GM18861 (cell line): ENCODE data around the gene SLAMF7.
A peak's percentile ranks its signal among the peaks of the same experiment; 100 is the strongest.
"Not testable (repeated sequence)": the region's sequence is repeated elsewhere in the genome, so short reads cannot be mapped to it uniquely, and the experiment has no call there.

Experiments
- ATAC-seq: cut with Tn5 transposase; IDR thresholded peaks from one replicate; pipeline ENCODE4 v1.9.1; 2021; ENCODE audit not compliant: unreplicated experiment

The SLAMF7 gene

GRCh38 chr1:160772331-160772730 lies 33.3 kb downstream of the SLAMF7 start:
- no peak for ATAC-seq

- no peak for ATAC-seq
Observed at GRCh38 chr1:160773093-160773492, 34.0 kb downstream of the SLAMF7 start.

- ATAC-seq: no peak
Observed at GRCh38 chr1:160774886-160775719, 36.1 kb downstream of the SLAMF7 start.

- ATAC-seq: no peak
Observed at GRCh38 chr1:160776178-160776577, 37.1 kb downstream of the SLAMF7 start.

- no peak for ATAC-seq
Observed at GRCh38 chr1:160777486-160778089, 38.5 kb downstream of the SLAMF7 start.

DNA sequence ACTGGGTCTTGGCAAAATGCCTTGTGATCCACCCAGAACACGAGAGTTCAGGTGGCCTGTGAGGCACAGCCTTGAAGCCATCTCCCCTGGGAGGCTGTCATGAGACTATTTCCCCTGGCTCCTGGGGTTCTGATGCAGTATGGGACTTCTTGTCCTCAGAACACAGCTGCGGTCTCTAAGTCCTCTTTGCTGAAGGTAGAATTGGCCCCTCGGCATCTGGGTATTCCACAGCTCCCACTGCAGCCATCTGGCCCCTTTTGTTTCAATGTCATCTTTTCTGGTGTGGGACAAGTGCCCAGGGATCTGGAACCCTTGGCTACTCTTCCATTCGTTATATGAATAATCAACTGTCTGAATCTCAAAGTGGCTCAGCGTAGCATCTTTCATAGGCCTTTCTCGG lies 39.9 kb downstream of the SLAMF7 start:
- ATAC-seq: no peak

DNA sequence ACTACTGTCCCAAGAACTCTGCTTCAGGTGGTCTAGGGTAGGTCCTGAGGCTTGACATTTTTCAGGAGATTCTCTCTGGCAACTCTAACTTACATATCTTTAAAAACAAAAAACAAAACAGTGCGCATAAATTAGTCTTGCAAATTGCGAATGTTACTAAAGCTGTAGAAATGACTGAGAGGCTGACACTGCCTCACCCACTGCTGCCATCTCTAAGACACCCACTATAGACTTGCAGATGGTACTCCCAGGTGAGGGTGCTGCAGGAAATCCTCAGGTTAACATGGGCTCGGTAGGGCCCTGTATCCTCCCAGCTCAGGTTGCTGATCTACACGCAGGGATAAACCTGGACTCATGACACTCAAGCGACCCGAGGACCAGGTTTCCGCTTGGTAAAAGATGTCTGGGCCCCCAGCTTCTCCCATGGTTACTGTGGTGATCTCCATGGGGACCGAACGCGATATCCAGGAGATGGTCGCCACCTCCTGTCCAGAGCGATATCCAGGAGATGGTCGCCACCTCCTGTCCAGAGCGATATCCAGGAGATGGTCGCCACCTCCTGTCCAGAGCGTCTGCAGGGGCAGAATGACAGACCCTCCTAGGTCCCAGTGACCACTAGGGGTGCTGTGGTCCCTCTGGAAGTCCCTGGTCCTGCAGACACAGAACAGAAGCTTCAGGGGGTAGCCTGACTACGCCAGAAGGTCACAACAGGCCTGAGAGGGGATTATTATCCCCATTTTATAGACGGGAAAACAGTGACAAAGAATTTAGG lies 40.8 kb downstream of the SLAMF7 start:
- ATAC-seq: no peak

GRCh38 chr1:160780398-160780755 lies 41.3 kb downstream of the SLAMF7 start:
- no peak for ATAC-seq

GRCh38 chr1:160781186-160781766 lies 42.2 kb downstream of the SLAMF7 start:
- ATAC-seq: no peak

- peak; percentile 85 for ATAC-seq
Observed at GRCh38 chr1:160781914-160782689, 43.1 kb downstream of the SLAMF7 start.

DNA sequence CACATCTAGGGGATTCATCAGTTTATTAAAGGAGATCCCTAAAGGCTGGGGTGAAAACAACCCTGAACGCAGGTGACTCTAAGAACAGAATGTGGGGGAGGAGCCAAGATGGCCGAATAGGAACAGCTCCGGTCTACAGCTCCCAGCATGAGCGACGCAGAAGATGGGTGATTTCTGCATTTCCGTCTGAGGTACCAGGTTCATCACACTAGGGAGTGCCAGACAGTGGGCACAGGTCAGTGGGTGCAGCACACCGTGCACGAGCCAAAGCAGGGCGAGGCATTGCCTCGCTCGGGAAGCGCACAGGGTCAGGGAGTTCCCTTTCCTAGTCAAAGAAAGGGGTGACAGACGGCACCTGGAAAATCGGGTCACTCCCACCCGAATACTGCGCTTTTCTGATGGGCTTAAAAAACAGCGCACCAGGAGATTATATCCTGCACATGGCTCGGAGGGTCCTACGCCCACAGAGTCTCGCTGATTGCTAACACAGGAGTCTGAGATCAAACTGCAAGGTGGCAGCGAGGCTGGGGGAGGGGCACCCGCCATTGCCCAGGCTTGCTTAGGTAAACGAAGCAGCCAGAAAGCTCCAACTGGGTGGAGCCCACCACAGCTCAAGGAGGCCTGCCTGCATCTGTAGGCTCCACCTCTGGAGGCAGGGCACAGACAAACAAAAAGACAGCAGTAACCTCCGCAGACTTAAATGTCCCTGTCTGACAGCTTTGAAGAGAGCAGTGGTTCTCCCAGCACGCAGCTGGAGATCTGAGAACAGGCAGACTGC lies 44.1 kb downstream of the SLAMF7 start:
- not testable (repeated sequence) for ATAC-seq

DNA sequence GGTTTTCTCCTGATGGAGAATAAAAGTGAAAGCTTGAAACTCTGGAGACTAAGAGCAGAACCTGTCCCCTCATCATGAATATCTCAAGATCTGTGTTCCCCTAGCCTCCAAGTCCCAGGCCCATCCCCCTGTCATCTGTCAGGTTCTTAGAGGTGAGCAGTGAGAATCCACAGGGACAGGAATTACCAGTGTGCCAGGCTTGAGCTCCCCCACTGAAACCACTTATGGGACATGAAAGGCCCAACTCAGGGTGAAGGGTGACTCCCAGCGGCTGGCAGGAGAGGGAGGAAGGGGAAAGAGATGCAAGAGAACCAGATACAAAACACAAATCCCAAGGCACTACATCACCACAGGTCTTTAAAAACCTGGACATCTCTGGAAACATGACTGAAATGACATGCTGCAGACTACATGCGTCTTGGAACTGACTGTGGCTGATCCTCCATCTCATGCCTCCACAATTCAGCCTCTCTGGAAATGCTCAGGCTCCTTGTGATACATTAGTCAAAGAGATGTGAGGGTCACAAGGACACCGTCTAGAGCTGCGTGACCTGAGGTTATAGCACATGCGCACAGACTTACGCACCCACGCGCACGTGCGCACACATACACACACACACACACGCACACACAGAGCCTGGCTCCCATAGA lies 50.1 kb downstream of the SLAMF7 start:
- no peak for ATAC-seq

DNA sequence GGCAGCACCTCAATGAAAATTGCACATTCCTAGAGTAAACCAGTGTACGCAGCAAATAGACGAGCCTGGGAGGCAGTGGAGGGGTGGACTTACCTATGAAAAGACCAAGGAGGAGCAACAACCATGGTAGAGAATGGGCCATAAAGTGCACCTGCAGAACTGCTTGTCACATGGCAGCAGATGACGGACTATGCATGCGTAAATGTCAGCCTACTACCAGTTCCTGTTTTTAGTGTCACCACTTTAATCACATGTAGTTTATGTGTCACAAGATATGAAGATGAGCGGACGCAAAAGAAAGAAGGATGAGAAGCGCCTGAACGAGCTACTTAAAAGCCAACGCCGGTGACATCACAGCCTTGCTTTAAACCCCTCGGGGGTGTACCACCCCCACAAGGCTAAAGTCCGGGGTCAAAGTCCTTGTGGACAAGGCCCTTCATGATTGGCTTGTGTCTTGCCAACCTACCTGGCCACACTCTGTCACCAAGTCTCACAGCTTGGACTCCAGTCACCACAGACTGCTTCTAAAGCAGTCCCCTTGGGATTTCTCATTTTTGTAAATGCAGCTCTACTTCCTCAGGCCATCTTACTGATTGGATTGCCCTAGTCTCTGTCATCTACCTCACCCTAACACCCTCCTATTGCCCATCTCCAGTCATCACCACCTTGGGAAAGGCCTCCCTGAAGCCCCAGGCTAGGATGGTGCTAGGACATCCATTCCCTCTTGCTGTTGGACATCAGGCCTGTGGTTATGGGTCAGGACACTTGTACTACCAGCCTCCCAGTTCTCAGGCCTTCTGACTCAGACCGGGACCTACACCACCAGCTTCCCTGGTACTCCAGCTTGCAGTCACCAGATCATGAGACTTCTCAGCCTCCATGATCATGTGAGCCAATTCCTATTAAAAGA lies 50.9 kb downstream of the SLAMF7 start:
- ATAC-seq: peak; percentile 82

DNA sequence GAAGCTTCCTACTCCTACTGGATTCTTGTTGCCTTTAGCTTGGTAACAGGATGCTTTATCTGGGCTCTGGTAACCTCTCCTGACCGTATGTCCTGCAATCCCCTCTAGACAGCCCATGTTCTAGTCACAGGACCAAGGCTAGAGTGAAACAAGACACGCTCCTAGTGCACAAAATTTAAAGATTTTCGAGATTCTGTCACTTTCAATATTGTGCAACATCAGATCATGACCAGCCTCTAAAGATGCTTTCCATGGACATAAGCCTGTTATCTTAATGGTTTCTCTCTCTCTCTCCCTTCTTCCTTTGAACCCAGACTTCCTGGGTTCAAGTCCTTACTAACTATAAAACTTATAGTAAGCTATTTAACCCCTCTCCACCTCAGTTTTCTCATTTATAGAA lies 55.3 kb downstream of the SLAMF7 start:
- no peak for ATAC-seq

GRCh38 chr1:160795951-160796383 lies 56.9 kb downstream of the SLAMF7 start, which contains the start of gene LY9:
TSS of gene LY9 (plus strand) at chr1:160796174. CDS start at chr1:160796188, 14 bp downstream.
- peak; percentile 62 for ATAC-seq

DNA sequence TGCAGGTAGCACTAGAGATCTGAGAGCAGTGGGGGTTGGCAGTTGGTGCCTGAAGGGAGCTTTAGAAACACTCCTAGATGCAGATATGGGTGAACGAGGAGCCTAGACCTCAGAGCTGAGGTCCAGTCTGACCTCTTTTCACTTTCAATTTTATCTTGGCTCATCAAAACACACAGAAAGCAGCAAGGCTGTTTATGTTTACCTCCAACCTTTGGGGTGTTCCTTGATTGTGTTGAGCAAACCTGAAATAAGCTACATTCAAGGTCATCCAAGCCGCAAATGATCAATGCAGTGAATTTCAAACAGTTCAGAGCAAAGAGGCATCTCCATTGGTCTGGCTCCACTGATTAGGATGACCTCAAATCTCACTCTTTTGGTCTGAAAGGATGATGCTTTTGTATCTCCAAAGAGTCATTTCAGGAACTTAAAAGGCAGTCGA lies 58.2 kb downstream of the SLAMF7 start:
- peak; percentile 32 for ATAC-seq

GRCh38 chr1:160797861-160798273 lies 58.8 kb downstream of the SLAMF7 start:
- no peak for ATAC-seq

DNA sequence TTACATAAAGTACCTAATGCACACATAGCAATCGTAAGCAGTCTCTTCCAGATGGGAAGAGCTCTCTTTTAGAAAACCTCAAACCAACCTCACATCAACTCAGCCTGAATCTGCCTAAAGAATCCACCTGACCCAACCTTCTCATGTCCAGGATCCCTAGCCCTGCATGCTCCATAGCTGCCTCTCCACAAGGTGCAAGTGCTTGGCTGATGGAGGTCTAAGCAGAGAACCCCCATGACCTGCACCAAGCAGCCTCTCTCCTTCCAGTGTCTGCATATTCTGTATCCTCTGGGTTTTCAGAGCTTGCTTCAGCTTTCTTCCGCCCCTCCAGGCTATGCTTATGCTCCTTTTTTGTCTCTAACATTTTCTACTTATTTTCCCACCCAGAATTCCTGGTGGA lies 59.4 kb downstream of the SLAMF7 start:
- no peak for ATAC-seq
